Right lobe of liver (tissue), 4 donors: ENCODE results near the gene COPB2.

Experiments
- CTCF ChIP-seq, 4 donors: fragments of 200-600 bp in 3 of 4; fragments of 450-650 bp in 1 of 4; IDR thresholded peaks; one replicate each; pipeline versions ENCODE4 v1.5.1 to v1.8.0; 2016 to 2022; ENCODE audit warnings: antibody characterized with exemption in 4 of 4, mild to moderate bottlenecking in 2 of 4
- POLR2A ChIP-seq: fragments of 450-650 bp; IDR thresholded peaks from one replicate; pipeline ENCODE4 v1.6.1; 2017; ENCODE audit warnings: antibody characterized with exemption, mild to moderate bottlenecking
- donor health status: DM: no; HTN: no; CAD: no.
- donor health status: DM: no; HTN: no; CAD: no.
- donor health status: DM: no; HTN: yes; CAD: no.

- TF ChIP-seq CTCF (IDR thresholded peaks at IDR 0.05) (no peak), POLR2A (no peak)
Observed at GRCh38 chr3:139313921-139314320, 75.5 kb downstream of the COPB2 start.
